GM12878 (cell line): ENCODE measurements around the gene MRPL44. TPM values are rescaled to one million over a fixed set of nuclear protein-coding genes. Genes with fewer than 3 reads are reported as not detected.

Experiments
- ATAC-seq: fragments of 200-7000 bp; cut with Tn5 transposase; 3 replicates; pipeline ENCODE4 v1.9.1; 2020; ENCODE audit warnings: mild to moderate bottlenecking, moderate library complexity
- BruUV-seq: library from RNA; stranded (reverse); fragments of 400-500 nt; replicated peaks from 2 replicates; lab custom pipeline; 2021; lab: Mats Ljungman, UMichigan
- CTCF ChIA-PET: fragments of 300-600 bp; sonication (Branson Sonifier 250); formaldehyde crosslinking; extraction: SDS; loops from one replicate; lab custom pipeline; 2021; ENCODE audit warnings: inconsistent platforms; lab: Yijun Ruan, JAX
- POLR2A ChIA-PET: fragments of 350-600 bp; formaldehyde crosslinking; extraction: SDS; loops from one replicate; lab custom pipeline; 2021; ENCODE audit warnings: inconsistent platforms; lab: Charles Lee
- RAD21 ChIA-PET: fragments of 300-600 bp; sonication (Branson Sonifier 250); formaldehyde crosslinking; loops from one replicate; lab custom pipeline; 2023; ENCODE audit warnings: antibody characterized with exemption; ENCODE audit not compliant: unreplicated experiment; lab: Charles Lee
- SMC1A ChIA-PET: fragments of 300-600 bp; sonication (Branson Sonifier 250); formaldehyde crosslinking; loops from one replicate; lab custom pipeline; 2023; ENCODE audit not compliant: unreplicated experiment, uncharacterized antibody; lab: Charles Lee
- DNase-seq: peaks from one replicate; pipeline ENCODE4 v3.0.0-alpha.2; 2011; ENCODE audit warnings: low read depth, low spot score
- FAIRE-seq: peaks from 3 replicates; lab custom pipeline; 2011; peaks lifted over from hg19 to GRCh38; lab: Jason Lieb, UNC
- H2AFZ ChIP-seq: 2 replicates; pipeline ENCODE4 v1.6.0; 2011; ENCODE audit warnings: low read depth, low read length, control low read depth; ENCODE audit not compliant: control insufficient read depth
- H3K27ac ChIP-seq: 2 replicates; pipeline ENCODE4 v1.5.1; 2011; ENCODE audit warnings: control low read depth; ENCODE audit not compliant: control insufficient read depth, insufficient read depth
- H3K27me3 ChIP-seq, 2 experiments: replicated peaks in 1 of 2; 2 replicates each; pipeline versions ENCODE4 v1.6.0 to v1.6.1; 2011; ENCODE audit warnings: low read length in 1 of 2; ENCODE audit not compliant: control insufficient read depth in 2 of 2, insufficient read depth in 2 of 2
- H3K36me3 ChIP-seq, 2 experiments: 2 replicates each; pipeline ENCODE4 v1.5.1; 2011; ENCODE audit warnings: low read length in 1 of 2; ENCODE audit not compliant: control insufficient read depth in 2 of 2, insufficient read depth in 2 of 2
- H3K4me1 ChIP-seq: 2 replicates; pipeline ENCODE4 v1.6.1; 2011; ENCODE audit warnings: mild to moderate bottlenecking, low read length, moderate library complexity, mixed read lengths; ENCODE audit not compliant: control insufficient read depth, insufficient read depth
- H3K4me2 ChIP-seq: 2 replicates; pipeline ENCODE4 v1.6.0; 2011; ENCODE audit warnings: control low read depth; ENCODE audit not compliant: control insufficient read depth, insufficient read depth
- H3K4me3 ChIP-seq: fragments of 200-600 bp; sonication (generic); 2 replicates; pipeline ENCODE4 v1.5.1; 2016
- H3K79me2 ChIP-seq: 2 replicates; pipeline ENCODE4 v1.6.0; 2011; ENCODE audit warnings: low read length; ENCODE audit not compliant: control insufficient read depth, insufficient read depth
- H3K9ac ChIP-seq: 2 replicates; pipeline ENCODE4 v1.8.0; 2011; ENCODE audit warnings: low read length, control low read depth, mixed read lengths; ENCODE audit not compliant: control insufficient read depth, insufficient read depth
- H3K9me3 ChIP-seq: replicated peaks from 3 replicates; pipeline ENCODE4 v1.5.1; 2011; ENCODE audit warnings: mild to moderate bottlenecking, low read length; ENCODE audit not compliant: control insufficient read depth, insufficient read depth
- H4K20me1 ChIP-seq: 2 replicates; pipeline ENCODE4 v1.6.0; 2011; ENCODE audit not compliant: control insufficient read depth, insufficient read depth
- CHD2 ChIP-seq: IDR thresholded peaks from 2 replicates; pipeline ENCODE4 v1.6.1; 2011; ENCODE audit warnings: low read depth, low read length, improper control_type of control experiment, borderline replicate concordance
- ESRRA ChIP-seq: IDR thresholded peaks from 2 replicates; pipeline ENCODE4 v1.6.1; 2012; ENCODE audit warnings: mild to moderate bottlenecking, low read length, improper control_type of control experiment
- GABPA ChIP-seq: IDR thresholded peaks from 2 replicates; pipeline ENCODE4 v1.6.1; 2014; ENCODE audit warnings: antibody characterized with exemption, low read depth, mild to moderate bottlenecking, inconsistent platforms
- NFIC ChIP-seq: IDR thresholded peaks from 2 replicates; pipeline ENCODE4 v1.6.1; 2012; ENCODE audit warnings: low read depth, mild to moderate bottlenecking, inconsistent platforms, low read length, moderate library complexity
- NFYB ChIP-seq: IDR thresholded peaks from 2 replicates; pipeline ENCODE4 v1.6.1; 2011; ENCODE audit warnings: low read depth, mild to moderate bottlenecking, low read length, improper control_type of control experiment, moderate library complexity; ENCODE audit not compliant: insufficient read depth
- ZNF592 ChIP-seq: fragments of 450-650 bp; IDR thresholded peaks from 2 replicates; pipeline ENCODE4 v1.6.1; 2017; ENCODE audit warnings: mild to moderate bottlenecking, moderate library complexity
- WGBS: methylation state at CpG from one replicate; pipeline ENCODE4 v1.1.6; 2016; ENCODE audit warnings: low lambda C conversion rate; ENCODE audit not compliant: insufficient replicate concordance, insufficient coverage; ENCODE audit errors: missing lambda C conversion rate; 5-methylcytosine and 5-hydroxymethylcytosine counted together
- in situ Hi-C: fragments of 300-500 bp; cut with MboI; formaldehyde crosslinking; loops from 9 replicates; pipeline ENCODE4 v1.14.3; 2018; ENCODE audit warnings: mixed read lengths
- intact Hi-C: fragments of 100-400 bp; cut with micrococcal nuclease; formaldehyde crosslinking; loops from one replicate; pipeline ENCODE4 v1.14.2; 2022; ENCODE audit not compliant: unreplicated experiment
- polyA plus RNA-seq, 11 experiments: library from polyadenylated mRNA; depleted of rRNA in 4 of 11; unstranded in 6 of 11; stranded (reverse) in 5 of 11; fragments of >200 nt; fragmentation: Nextera tagmentation in 4 of 11; fragmentation: Illumina TruSeq in 1 of 11; extraction: Ambion mirVana in 4 of 11; extraction: Trizol in 1 of 11; gene quantifications; 1 replicate in 1 of 11; 2 replicates in 10 of 11; pipeline versions ENCODE4 v1.2.1 to v1.2.3, GENCODE V29; 2011 to 2016; ENCODE audit warnings: inconsistent platforms in 2 of 11, missing spikeins in 2 of 11, low read depth in 1 of 11
- total RNA-seq, 4 experiments: library from RNA; depleted of rRNA in 3 of 4; stranded (reverse); fragments of >200 nt in 3 of 4; fragmentation: Illumina TruSeq in 1 of 4; extraction: Trizol in 1 of 4; gene quantifications; 2 replicates each; pipeline versions ENCODE4 v1.2.1 to v1.2.3, GENCODE V29; 2013 to 2021
- TF ChIP-seq, protein P1 (sequence below): IDR thresholded peaks from 2 replicates; pipeline ENCODE4 v1.6.1; 2012; ENCODE audit warnings: low read depth, low read length, improper control_type of control experiment
- TF ChIP-seq, protein P2 (sequence below): IDR thresholded peaks from 2 replicates; pipeline ENCODE4 v1.6.1; 2011; ENCODE audit warnings: borderline replicate concordance, low read depth, mild to moderate bottlenecking, moderate library complexity, low read length; ENCODE audit not compliant: insufficient read depth, poor library complexity, severe bottlenecking
- TF ChIP-seq, protein P3 (sequence below): fragments of 450-650 bp; formaldehyde crosslinking; IDR thresholded peaks from 2 replicates; pipeline ENCODE4 v1.5.0; 2022; ENCODE audit warnings: mild to moderate bottlenecking, missing genetic modification characterization

MRPL44 gene
- total and polyA plus RNA-seq, 10 of the 15 experiments (the other 5 are each of a cell fraction or from before 2014, with no cell fraction given), result 18.3 to 44.3 (median 37.5) TPM

GRCh38 chr2:223969315-223969714 lies 12.1 kb downstream of the MRPL44 start:
- no peaks in the 10 kb centered on the region for H3K9me3 ChIP-seq
- in situ Hi-C loops (no loop called here), intact Hi-C loops (no loop called here)
- TF ChIP-seq, protein P1, sequence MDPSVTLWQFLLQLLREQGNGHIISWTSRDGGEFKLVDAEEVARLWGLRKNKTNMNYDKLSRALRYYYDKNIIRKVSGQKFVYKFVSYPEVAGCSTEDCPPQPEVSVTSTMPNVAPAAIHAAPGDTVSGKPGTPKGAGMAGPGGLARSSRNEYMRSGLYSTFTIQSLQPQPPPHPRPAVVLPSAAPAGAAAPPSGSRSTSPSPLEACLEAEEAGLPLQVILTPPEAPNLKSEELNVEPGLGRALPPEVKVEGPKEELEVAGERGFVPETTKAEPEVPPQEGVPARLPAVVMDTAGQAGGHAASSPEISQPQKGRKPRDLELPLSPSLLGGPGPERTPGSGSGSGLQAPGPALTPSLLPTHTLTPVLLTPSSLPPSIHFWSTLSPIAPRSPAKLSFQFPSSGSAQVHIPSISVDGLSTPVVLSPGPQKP, result no peak
- TF ChIP-seq ESRRA (no peak), NFYB (no peak), GABPA (no peak), NFIC (no peak), ZNF592 (no peak), CHD2 (no peak)
- TF ChIP-seq, protein P2, sequence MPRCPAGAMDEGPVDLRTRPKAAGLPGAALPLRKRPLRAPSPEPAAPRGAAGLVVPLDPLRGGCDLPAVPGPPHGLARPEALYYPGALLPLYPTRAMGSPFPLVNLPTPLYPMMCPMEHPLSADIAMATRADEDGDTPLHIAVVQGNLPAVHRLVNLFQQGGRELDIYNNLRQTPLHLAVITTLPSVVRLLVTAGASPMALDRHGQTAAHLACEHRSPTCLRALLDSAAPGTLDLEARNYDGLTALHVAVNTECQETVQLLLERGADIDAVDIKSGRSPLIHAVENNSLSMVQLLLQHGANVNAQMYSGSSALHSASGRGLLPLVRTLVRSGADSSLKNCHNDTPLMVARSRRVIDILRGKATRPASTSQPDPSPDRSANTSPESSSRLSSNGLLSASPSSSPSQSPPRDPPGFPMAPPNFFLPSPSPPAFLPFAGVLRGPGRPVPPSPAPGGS, result no peak
- TF ChIP-seq, protein P3, sequence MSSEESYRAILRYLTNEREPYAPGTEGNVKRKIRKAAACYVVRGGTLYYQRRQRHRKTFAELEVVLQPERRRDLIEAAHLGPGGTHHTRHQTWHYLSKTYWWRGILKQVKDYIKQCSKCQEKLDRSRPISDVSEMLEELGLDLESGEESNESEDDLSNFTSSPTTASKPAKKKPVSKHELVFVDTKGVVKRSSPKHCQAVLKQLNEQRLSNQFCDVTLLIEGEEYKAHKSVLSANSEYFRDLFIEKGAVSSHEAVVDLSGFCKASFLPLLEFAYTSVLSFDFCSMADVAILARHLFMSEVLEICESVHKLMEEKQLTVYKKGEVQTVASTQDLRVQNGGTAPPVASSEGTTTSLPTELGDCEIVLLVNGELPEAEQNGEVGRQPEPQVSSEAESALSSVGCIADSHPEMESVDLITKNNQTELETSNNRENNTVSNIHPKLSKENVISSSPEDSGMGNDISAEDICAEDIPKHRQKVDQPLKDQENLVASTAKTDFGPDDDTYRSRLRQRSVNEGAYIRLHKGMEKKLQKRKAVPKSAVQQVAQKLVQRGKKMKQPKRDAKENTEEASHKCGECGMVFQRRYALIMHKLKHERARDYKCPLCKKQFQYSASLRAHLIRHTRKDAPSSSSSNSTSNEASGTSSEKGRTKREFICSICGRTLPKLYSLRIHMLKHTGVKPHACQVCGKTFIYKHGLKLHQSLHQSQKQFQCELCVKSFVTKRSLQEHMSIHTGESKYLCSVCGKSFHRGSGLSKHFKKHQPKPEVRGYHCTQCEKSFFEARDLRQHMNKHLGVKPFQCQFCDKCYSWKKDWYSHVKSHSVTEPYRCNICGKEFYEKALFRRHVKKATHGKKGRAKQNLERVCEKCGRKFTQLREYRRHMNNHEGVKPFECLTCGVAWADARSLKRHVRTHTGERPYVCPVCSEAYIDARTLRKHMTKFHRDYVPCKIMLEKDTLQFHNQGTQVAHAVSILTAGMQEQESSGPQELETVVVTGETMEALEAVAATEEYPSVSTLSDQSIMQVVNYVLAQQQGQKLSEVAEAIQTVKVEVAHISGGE, result no peak
- H3K79me2 ChIP-seq, result no peaks in the 10 kb centered on the region; the same call in 1 of the 2 replicates
- H3K4me3 ChIP-seq, result no peak overlapping the region
- H4K20me1 ChIP-seq, result no peaks in the 10 kb centered on the region
- WGBS, result no CpG with 5 or more reads among the region's 3 CpGs
- H3K27me3 ChIP-seq, result no peaks in the 10 kb centered on the region
- no peak for DNase-seq
- FAIRE-seq, result no peak
- no peak overlapping the region for H2AFZ ChIP-seq
- CTCF ChIA-PET, result interaction anchor here (0.7 to 11.9 kb wide), 46 partner anchors 8 to 810 kb away, joined by 3 to 187 read pairs (median 6); partner anchors contain the start of genes MRPL44 and WDFY1
- ATAC-seq, result no peak
- POLR2A ChIA-PET, result interaction anchor here (1.5 kb wide), 2 partner anchors 27 to 72 kb away, joined by 5 to 8 read pairs; no protein-coding TSS in a partner anchor
- H3K36me3 ChIP-seq, result peaks cover 0 to 14% of the 10 kb centered on the region in 2 experiments; a peak in 2 of 4 replicates
- H3K27ac ChIP-seq, result no peak overlapping the region
- BruUV-seq, result no TSS peak
- H3K9ac ChIP-seq, result no peak overlapping the region
- SMC1A ChIA-PET, result interaction anchor here (0.7 to 5.4 kb wide), 25 partner anchors 9 to 681 kb away, joined by 3 to 74 read pairs (median 5); partner anchors contain the start of genes CUL3 and MRPL44
- RAD21 ChIA-PET, result interaction anchor here (0.7 to 5.3 kb wide), 11 partner anchors 9 to 386 kb away, joined by 3 to 82 read pairs (median 9); no protein-coding TSS in a partner anchor
- no peak overlapping the region for H3K4me2 ChIP-seq
- H3K4me1 ChIP-seq, result no peaks in the 10 kb centered on the region
